Loucy (cell line): ENCODE measurements around the gene TMEM132C.

Source experiments
- H2AFZ ChIP-seq: fragments of 200-600 bp; sonication (generic); 2 replicates; pipeline ENCODE4 v1.6.0; 2016; ENCODE audit warnings: antibody characterized with exemption, mild to moderate bottlenecking, low read length, moderate library complexity
- H3F3A ChIP-seq: fragments of 200-600 bp; 2 replicates; pipeline ENCODE4 v1.6.0; 2016; ENCODE audit warnings: antibody characterized with exemption, low read depth, mild to moderate bottlenecking
- H3K27me3 ChIP-seq: fragments of 200-600 bp; sonication (generic); 2 replicates; pipeline ENCODE4 v1.6.1; 2014; ENCODE audit warnings: low read length, mild to moderate bottlenecking; ENCODE audit not compliant: insufficient read depth, poor library complexity, severe bottlenecking
- H3K36me3 ChIP-seq: fragments of 200-600 bp; sonication (generic); 2 replicates; pipeline ENCODE4 v1.6.1; 2016; ENCODE audit warnings: low read length; ENCODE audit not compliant: insufficient read depth
- H3K4me1 ChIP-seq: fragments of 200-600 bp; sonication (generic); 2 replicates; pipeline ENCODE4 v1.5.1; 2014; ENCODE audit warnings: low read length, mild to moderate bottlenecking; ENCODE audit not compliant: insufficient read depth, poor library complexity, severe bottlenecking
- H3K4me2 ChIP-seq: fragments of 200-600 bp; sonication (generic); 2 replicates; pipeline ENCODE4 v1.6.0; 2014; ENCODE audit warnings: antibody characterized with exemption, low read length, low read depth, mild to moderate bottlenecking; ENCODE audit not compliant: poor library complexity, severe bottlenecking
- H3K4me3 ChIP-seq: fragments of 200-600 bp; sonication (generic); 2 replicates; pipeline ENCODE4 v1.5.1; 2014; ENCODE audit warnings: low read length, mild to moderate bottlenecking, mixed read lengths; ENCODE audit not compliant: poor library complexity, severe bottlenecking
- H3K79me2 ChIP-seq: fragments of 200-600 bp; sonication (generic); 2 replicates; pipeline ENCODE4 v1.6.1; 2014; ENCODE audit warnings: low read length; ENCODE audit not compliant: insufficient read depth
- H3K9ac ChIP-seq: fragments of 200-600 bp; sonication (generic); 2 replicates; pipeline ENCODE4 v1.6.0; 2014; ENCODE audit warnings: mild to moderate bottlenecking, low read depth, low read length, moderate library complexity; ENCODE audit not compliant: poor library complexity, severe bottlenecking
- H3K9me2 ChIP-seq: fragments of 200-600 bp; sonication (generic); replicated peaks from 2 replicates; pipeline ENCODE4 v1.6.1; 2016; ENCODE audit warnings: low read depth, low read length, mixed read lengths
- H3K9me3 ChIP-seq: fragments of 200-600 bp; sonication (generic); 2 replicates; pipeline ENCODE4 v1.6.1; 2014; ENCODE audit warnings: mild to moderate bottlenecking, antibody characterized with exemption, low read length, low read depth; ENCODE audit not compliant: insufficient read depth
- H4K20me1 ChIP-seq: fragments of 200-600 bp; sonication (generic); 2 replicates; pipeline ENCODE4 v1.6.0; 2014; ENCODE audit warnings: antibody characterized with exemption, low read length, mild to moderate bottlenecking; ENCODE audit not compliant: insufficient read depth, poor library complexity, severe bottlenecking
- CTCF ChIP-seq: fragments of 200-600 bp; sonication (generic); conservative IDR thresholded peaks from 2 replicates; pipeline ENCODE4 v1.5.1; 2014; ENCODE audit warnings: mild to moderate bottlenecking, antibody characterized with exemption, low read length
- EZH2phosphoT487 ChIP-seq: fragments of 200-600 bp; IDR thresholded peaks from 2 replicates; pipeline ENCODE4 v1.6.1; 2018; ENCODE audit warnings: antibody characterized with exemption, mild to moderate bottlenecking, moderate library complexity, borderline replicate concordance

Gene TMEM132C

GRCh38 chr12:128322341-128322740 lies 55.4 kb downstream of the TMEM132C start:
- Histone ChIP-seq H2AFZ (no peak overlapping the region), H3K36me3 (no peaks in the 10 kb centered on the region), H3K79me2 (no peaks in the 10 kb centered on the region), H3K9ac (no peak overlapping the region), H3K4me2 (no peak overlapping the region), H3K4me3 (no peak overlapping the region), H3F3A (no peaks in the 10 kb centered on the region), H3K9me2 (no peaks in the 10 kb centered on the region), H3K27me3 (no peaks in the 10 kb centered on the region), H4K20me1 (no peaks in the 10 kb centered on the region), H3K9me3 (no peaks in the 10 kb centered on the region), H3K4me1 (no peaks in the 10 kb centered on the region)
- TF ChIP-seq CTCF (no peak), EZH2phosphoT487 (no peak)

GRCh38 chr12:128323145-128323920 lies 56.4 kb downstream of the TMEM132C start:
- Histone ChIP-seq H3K36me3 (no peaks in the 10 kb centered on the region), H3K9ac (no peak overlapping the region), H3K27me3 (no peaks in the 10 kb centered on the region), H3F3A (no peaks in the 10 kb centered on the region), H2AFZ (no peak overlapping the region), H3K4me2 (no peak overlapping the region), H3K9me2 (no peaks in the 10 kb centered on the region), H3K4me3 (no peak overlapping the region), H3K9me3 (no peaks in the 10 kb centered on the region), H3K79me2 (no peaks in the 10 kb centered on the region), H3K4me1 (no peaks in the 10 kb centered on the region), H4K20me1 (no peaks in the 10 kb centered on the region)
- TF ChIP-seq CTCF (no peak), EZH2phosphoT487 (no peak)

GRCh38 chr12:128325646-128326045 lies 58.7 kb downstream of the TMEM132C start:
- Histone ChIP-seq H3K4me1 (no peaks in the 10 kb centered on the region), H3K9me3 (no peaks in the 10 kb centered on the region), H3K4me3 (no peak overlapping the region), H3K4me2 (no peak overlapping the region), H3K9me2 (no peaks in the 10 kb centered on the region), H2AFZ (no peak overlapping the region), H3K79me2 (no peaks in the 10 kb centered on the region), H3K27me3 (no peaks in the 10 kb centered on the region), H3K36me3 (no peaks in the 10 kb centered on the region), H3K9ac (no peak overlapping the region), H4K20me1 (no peaks in the 10 kb centered on the region), H3F3A (no peaks in the 10 kb centered on the region)
- TF ChIP-seq EZH2phosphoT487 (no peak), CTCF (no peak)
